SJSA1 (cell line): ENCODE measurements around the gene MAPK7. TPM values are rescaled to one million over a fixed set of nuclear protein-coding genes. Genes with fewer than 3 reads are reported as not detected.

Experiments
- DNase-seq, 2 experiments: peaks; one replicate each; pipeline ENCODE4 v3.0.0-alpha.2; 2015 to 2020; ENCODE audit warnings: low spot score in 2 of 2, low read depth in 1 of 2
- H3K27ac ChIP-seq: fragments of 250-450 bp; sonication (Bioruptor Pico); 2 replicates; pipeline ENCODE4 v1.5.1; 2020; ENCODE audit warnings: mild to moderate bottlenecking, moderate library complexity
- H3K27me3 ChIP-seq: fragments of 250-450 bp; sonication (Bioruptor Pico); replicated peaks from 2 replicates; pipeline ENCODE4 v1.5.1; 2020; ENCODE audit warnings: mild to moderate bottlenecking, moderate library complexity
- H3K36me3 ChIP-seq: fragments of 250-450 bp; sonication (Bioruptor Pico); 2 replicates; pipeline ENCODE4 v1.5.1; 2020; ENCODE audit warnings: mild to moderate bottlenecking
- H3K4me1 ChIP-seq: fragments of 250-450 bp; sonication (Bioruptor Pico); replicated peaks from 2 replicates; pipeline ENCODE4 v1.6.1; 2021; ENCODE audit warnings: mild to moderate bottlenecking
- H3K4me3 ChIP-seq: fragments of 250-450 bp; sonication (Bioruptor Pico); 2 replicates; pipeline ENCODE4 v1.5.1; 2020; ENCODE audit warnings: mild to moderate bottlenecking
- H3K9me3 ChIP-seq: fragments of 250-450 bp; sonication (Bioruptor Pico); replicated peaks from 2 replicates; pipeline ENCODE4 v1.5.1; 2020; ENCODE audit warnings: mild to moderate bottlenecking
- total RNA-seq: library from RNA; depleted of rRNA; stranded (reverse); fragments of >200 nt; shearing (Covaris generic); gene quantifications from 2 replicates; pipeline ENCODE4 v1.2.3, GENCODE V29; 2014

The MAPK7 gene
- total RNA-seq, 1 experiment from 2014 or later, result 7.8 TPM

GRCh38 chr17:19383681-19384470 lies 5.6 kb downstream of the MAPK7 start:
- no peaks in the 10 kb centered on the region for H3K27me3 ChIP-seq
- H3K9me3 ChIP-seq, result no peaks in the 10 kb centered on the region
- peaks cover 28% of the 10 kb centered on the region for H3K4me1 ChIP-seq
- H3K4me3 ChIP-seq, result no peak overlapping the region
- no peak overlapping the region for H3K27ac ChIP-seq
- H3K36me3 ChIP-seq, result peaks cover 73% of the 10 kb centered on the region
- DNase-seq, result no peak

- Histone ChIP-seq H3K36me3 (peaks cover 63% of the 10 kb centered on the region), H3K9me3 (no peaks in the 10 kb centered on the region), H3K4me1 (peaks cover 19% of the 10 kb centered on the region), H3K4me3 (no peak overlapping the region), H3K27me3 (no peaks in the 10 kb centered on the region), H3K27ac (no peak overlapping the region)
- DNase-seq, result no peak
These were observed 6.6 kb downstream of the MAPK7 start for GRCh38 chr17:19384723-19385391.

- Histone ChIP-seq H3K27me3 (no peaks in the 10 kb centered on the region), H3K4me3 (no peak overlapping the region), H3K27ac (no peak overlapping the region), H3K9me3 (no peaks in the 10 kb centered on the region), H3K4me1 (peaks cover 19% of the 10 kb centered on the region), H3K36me3 (peaks cover 56% of the 10 kb centered on the region)
- no peak for DNase-seq
These were observed 7.3 kb downstream of the MAPK7 start for GRCh38 chr17:19385521-19385983.

- Histone ChIP-seq H3K4me3 (no peak overlapping the region), H3K27me3 (no peaks in the 10 kb centered on the region), H3K36me3 (peaks cover 49% of the 10 kb centered on the region), H3K4me1 (peaks cover 19% of the 10 kb centered on the region), H3K27ac (no peak overlapping the region), H3K9me3 (no peaks in the 10 kb centered on the region)
- peak in 1 of 2 experiments; percentile 18 for DNase-seq
These were observed 8.0 kb downstream of the MAPK7 start for GRCh38 chr17:19386051-19386929.

- no peaks in the 10 kb centered on the region for H3K27me3 ChIP-seq
- H3K27ac ChIP-seq, result no peak within 1 kb of the TSS
- peaks cover 39% of the 10 kb centered on the region for H3K36me3 ChIP-seq
- peaks cover 19% of the 10 kb centered on the region for H3K4me1 ChIP-seq
- no peak within 1 kb of the TSS for H3K4me3 ChIP-seq
- H3K9me3 ChIP-seq, result no peaks in the 10 kb centered on the region
- DNase-seq, result no peak
These were observed 8.9 kb downstream of the MAPK7 start, which contains the start of gene MFAP4 for GRCh38 chr17:19386974-19387920. MFAP4 (minus strand) TSS chr17:19387190; CDS start chr17:19387155, 35 bp downstream.

- H3K27ac ChIP-seq, result no peak overlapping the region
- no peak for DNase-seq
- H3K36me3 ChIP-seq, result peaks cover 32% of the 10 kb centered on the region
- H3K27me3 ChIP-seq, result no peaks in the 10 kb centered on the region
- peaks cover 19% of the 10 kb centered on the region for H3K4me1 ChIP-seq
- H3K9me3 ChIP-seq, result no peaks in the 10 kb centered on the region
- no peak overlapping the region for H3K4me3 ChIP-seq
These were observed 9.7 kb downstream of the MAPK7 start for GRCh38 chr17:19387921-19388521.

GRCh38 chr17:19388791-19389785 lies 10.8 kb downstream of the MAPK7 start:
- DNase-seq, result no peak

GRCh38 chr17:19390951-19391350 lies 12.7 kb downstream of the MAPK7 start:
- Histone ChIP-seq H3K9me3 (no peaks in the 10 kb centered on the region), H3K36me3 (peaks cover 5% of the 10 kb centered on the region; the same call in 1 of the 2 replicates), H3K4me1 (peaks cover 18% of the 10 kb centered on the region), H3K4me3 (no peak overlapping the region), H3K27ac (no peak overlapping the region), H3K27me3 (no peaks in the 10 kb centered on the region)
- no peak for DNase-seq

More at GRCh38 chr17:19388791-19389785, 10.8 kb downstream of the MAPK7 start:
- Histone ChIP-seq H3K4me1 (peaks cover 19% of the 10 kb centered on the region), H3K9me3 (no peaks in the 10 kb centered on the region), H3K36me3 (peaks cover 21% of the 10 kb centered on the region), H3K27me3 (no peaks in the 10 kb centered on the region), H3K27ac (no peak overlapping the region), H3K4me3 (no peak overlapping the region)

GRCh38 chr17:19391432-19391831 lies 13.1 kb downstream of the MAPK7 start:
- H3K9me3 ChIP-seq, result no peaks in the 10 kb centered on the region
- no peak overlapping the region for H3K27ac ChIP-seq
- H3K4me1 ChIP-seq, result peaks cover 13% of the 10 kb centered on the region

GRCh38 chr17:19392303-19392702 lies 14.0 kb downstream of the MAPK7 start:
- Histone ChIP-seq H3K4me3 (no peak overlapping the region), H3K36me3 (no peaks in the 10 kb centered on the region), H3K27me3 (no peaks in the 10 kb centered on the region), H3K27ac (no peak overlapping the region), H3K9me3 (no peaks in the 10 kb centered on the region), H3K4me1 (peaks cover 8% of the 10 kb centered on the region)
- no peak for DNase-seq

More at GRCh38 chr17:19391432-19391831, 13.1 kb downstream of the MAPK7 start:
- Histone ChIP-seq H3K27me3 (no peaks in the 10 kb centered on the region), H3K4me3 (no peak overlapping the region), H3K36me3 (peaks cover under 1% of the 10 kb centered on the region; the same call in 1 of the 2 replicates)
- no peak for DNase-seq

- Histone ChIP-seq H3K4me3 (no peak overlapping the region), H3K27ac (no peak overlapping the region), H3K27me3 (no peaks in the 10 kb centered on the region), H3K9me3 (no peaks in the 10 kb centered on the region), H3K4me1 (no peaks in the 10 kb centered on the region), H3K36me3 (no peaks in the 10 kb centered on the region)
- no peak for DNase-seq
These were observed 19.3 kb downstream of the MAPK7 start for GRCh38 chr17:19397556-19398041.
